ENCODE results near the gene TMEM163.

TMEM163 gene

GRCh38 chr2:134611316-134611715 is 107.5 kb downstream of the TMEM163 start:
- no peak for DNase-seq (ENCODE audit: extremely low spot score)
- TF ChIP-seq NFRKB (IDR thresholded peaks at IDR 0.05) (no peak), FOXK2 (IDR thresholded peaks at IDR 0.05) (no peak), CTBP1 (IDR thresholded peaks at IDR 0.05; ENCODE audit: borderline replicate concordance) (no peak), TARDBP (IDR thresholded peaks at IDR 0.05) (no peak), SUZ12 (IDR thresholded peaks at IDR 0.05) (no peak), ARNT (IDR thresholded peaks at IDR 0.05) (no peak), FOXM1 (IDR thresholded peaks at IDR 0.05; ENCODE audit: borderline replicate concordance) (no peak), SP1 (IDR thresholded peaks at IDR 0.05) (no peak)
- ChIA-PET CTCF (no interaction called here), POLR2A (no interaction called here)

- POLR2A ChIA-PET: no interaction called here
- DNase-seq (ENCODE audit: extremely low spot score): no peak
- CTCF ChIA-PET: no interaction called here
- no peak for TF ChIP-seq FOXK2 (IDR thresholded peaks at IDR 0.05)
- no peak for TF ChIP-seq TARDBP (IDR thresholded peaks at IDR 0.05)
- no peak for TF ChIP-seq L3MBTL2 (conservative IDR thresholded peaks at IDR 0.05)
- TF ChIP-seq NFRKB (IDR thresholded peaks at IDR 0.05): no peak
- TF ChIP-seq FOXM1 (IDR thresholded peaks at IDR 0.05; ENCODE audit: borderline replicate concordance): no peak
- TF ChIP-seq CTBP1 (IDR thresholded peaks at IDR 0.05; ENCODE audit: borderline replicate concordance): no peak
- TF ChIP-seq ZNF384 (IDR thresholded peaks at IDR 0.05): no peak
- TF ChIP-seq SUZ12 (IDR thresholded peaks at IDR 0.05): no peak
- no peak for TF ChIP-seq FOXA1 (IDR thresholded peaks at IDR 0.05)
- TF ChIP-seq LEF1 (IDR thresholded peaks at IDR 0.05; ENCODE audit: borderline replicate concordance): no peak
- no peak for TF ChIP-seq ARNT (IDR thresholded peaks at IDR 0.05)
- no peak for TF ChIP-seq SP1 (IDR thresholded peaks at IDR 0.05)
- no peak for TF ChIP-seq BHLHE40 (IDR thresholded peaks at IDR 0.05; ENCODE audit: borderline replicate concordance)
- TF ChIP-seq PKNOX1 (IDR thresholded peaks at IDR 0.05): no peak
- TF ChIP-seq HDGF (IDR thresholded peaks at IDR 0.05; ENCODE audit: borderline replicate concordance): no peak
- no peak for TF ChIP-seq ELF4 (IDR thresholded peaks at IDR 0.05)
These were observed 107.9 kb downstream of the TMEM163 start for GRCh38 chr2:134610871-134611270.

GRCh38 chr2:134609924-134610513 is 108.8 kb downstream of the TMEM163 start:
- DNase-seq (ENCODE audit: extremely low spot score): no peak
- TF ChIP-seq L3MBTL2 (conservative IDR thresholded peaks at IDR 0.05) (no peak), FOXA1 (IDR thresholded peaks at IDR 0.05) (no peak), FOXM1 (IDR thresholded peaks at IDR 0.05; ENCODE audit: borderline replicate concordance) (no peak), BHLHE40 (IDR thresholded peaks at IDR 0.05; ENCODE audit: borderline replicate concordance) (no peak), NFRKB (IDR thresholded peaks at IDR 0.05) (no peak), ARNT (IDR thresholded peaks at IDR 0.05) (no peak), ELF4 (IDR thresholded peaks at IDR 0.05) (no peak), FOXK2 (IDR thresholded peaks at IDR 0.05) (no peak), HDGF (IDR thresholded peaks at IDR 0.05; ENCODE audit: borderline replicate concordance) (no peak), CTBP1 (IDR thresholded peaks at IDR 0.05; ENCODE audit: borderline replicate concordance) (no peak), PKNOX1 (IDR thresholded peaks at IDR 0.05) (no peak), ZNF384 (IDR thresholded peaks at IDR 0.05) (no peak), LEF1 (IDR thresholded peaks at IDR 0.05; ENCODE audit: borderline replicate concordance) (no peak), SUZ12 (IDR thresholded peaks at IDR 0.05) (no peak), TARDBP (IDR thresholded peaks at IDR 0.05) (no peak), SP1 (IDR thresholded peaks at IDR 0.05) (no peak)
- CTCF ChIA-PET: no interaction called here
- POLR2A ChIA-PET: no interaction called here

GRCh38 chr2:134603966-134604365 is 114.8 kb downstream of the TMEM163 start:
- DNase-seq (ENCODE audit: extremely low spot score): no peak
- ChIA-PET CTCF (no interaction called here), POLR2A (no interaction called here)
- no peak for TF ChIP-seq TARDBP (IDR thresholded peaks at IDR 0.05)
- no peak for TF ChIP-seq L3MBTL2 (conservative IDR thresholded peaks at IDR 0.05)
- TF ChIP-seq FOXA1 (IDR thresholded peaks at IDR 0.05): no peak
- TF ChIP-seq FOXK2 (IDR thresholded peaks at IDR 0.05): no peak
- no peak for TF ChIP-seq LEF1 (IDR thresholded peaks at IDR 0.05; ENCODE audit: borderline replicate concordance)
- no peak for TF ChIP-seq SP1 (IDR thresholded peaks at IDR 0.05)

- ChIA-PET POLR2A (no interaction called here), CTCF (no interaction called here)
- no peak for DNase-seq (ENCODE audit: extremely low spot score)
- no peak for TF ChIP-seq FOXA1 (IDR thresholded peaks at IDR 0.05)
- TF ChIP-seq CTBP1 (IDR thresholded peaks at IDR 0.05; ENCODE audit: borderline replicate concordance): no peak
- no peak for TF ChIP-seq HDGF (IDR thresholded peaks at IDR 0.05; ENCODE audit: borderline replicate concordance)
- no peak for TF ChIP-seq SP1 (IDR thresholded peaks at IDR 0.05)
- no peak for TF ChIP-seq TARDBP (IDR thresholded peaks at IDR 0.05)
- TF ChIP-seq FOXK2 (IDR thresholded peaks at IDR 0.05): no peak
- no peak for TF ChIP-seq BHLHE40 (IDR thresholded peaks at IDR 0.05; ENCODE audit: borderline replicate concordance)
- TF ChIP-seq NFRKB (IDR thresholded peaks at IDR 0.05): no peak
- no peak for TF ChIP-seq ARNT (IDR thresholded peaks at IDR 0.05)
These were observed 116.1 kb downstream of the TMEM163 start for GRCh38 chr2:134602666-134603065.

GRCh38 chr2:134601264-134601663 is 117.5 kb downstream of the TMEM163 start:
- DNase-seq (ENCODE audit: extremely low spot score): no peak
- ChIA-PET POLR2A (no interaction called here), CTCF (no interaction called here)
- TF ChIP-seq ZNF384 (IDR thresholded peaks at IDR 0.05) (no peak), ARNT (IDR thresholded peaks at IDR 0.05) (no peak), FOXM1 (IDR thresholded peaks at IDR 0.05; ENCODE audit: borderline replicate concordance) (no peak), SUZ12 (IDR thresholded peaks at IDR 0.05) (no peak), LEF1 (IDR thresholded peaks at IDR 0.05; ENCODE audit: borderline replicate concordance) (no peak), SP1 (IDR thresholded peaks at IDR 0.05) (no peak), BHLHE40 (IDR thresholded peaks at IDR 0.05; ENCODE audit: borderline replicate concordance) (no peak), TARDBP (IDR thresholded peaks at IDR 0.05) (no peak), HDGF (IDR thresholded peaks at IDR 0.05; ENCODE audit: borderline replicate concordance) (no peak), CTBP1 (IDR thresholded peaks at IDR 0.05; ENCODE audit: borderline replicate concordance) (no peak), FOXA1 (IDR thresholded peaks at IDR 0.05) (no peak), ELF4 (IDR thresholded peaks at IDR 0.05) (no peak), NFRKB (IDR thresholded peaks at IDR 0.05) (no peak), FOXK2 (IDR thresholded peaks at IDR 0.05) (no peak), L3MBTL2 (conservative IDR thresholded peaks at IDR 0.05) (no peak), PKNOX1 (IDR thresholded peaks at IDR 0.05) (no peak)

All from HEK293T (cell line).